Neural crest cell (in vitro differentiated cells): ENCODE measurements around the gene CEBPA. TPM values are rescaled to one million over a fixed set of nuclear protein-coding genes. Genes with fewer than 3 reads are reported as not detected.

ENCODE experiments used
- DNase-seq: peaks from one replicate; pipeline ENCODE4 v3.0.0; 2021; ENCODE audit warnings: low read depth, mixed read lengths, low spot score
- H3K27ac Mint-ChIP-seq: one replicate; pipeline ENCODE4 v1.8.0; 2021; ENCODE audit warnings: mild to moderate bottlenecking, mixed read lengths; ENCODE audit not compliant: unreplicated experiment
- H3K27me3 Mint-ChIP-seq: 2 replicates; pipeline ENCODE4 v1.8.0; 2021; ENCODE audit warnings: low read depth, mild to moderate bottlenecking, mixed read lengths
- H3K36me3 Mint-ChIP-seq: 2 replicates; pipeline ENCODE4 v1.8.0; 2021; ENCODE audit warnings: low read depth, mild to moderate bottlenecking, mixed read lengths
- H3K4me1 Mint-ChIP-seq: 2 replicates; pipeline ENCODE4 v1.8.0; 2021; ENCODE audit warnings: mixed read lengths
- H3K4me3 Mint-ChIP-seq: one replicate; pipeline ENCODE4 v1.8.0; 2021; ENCODE audit warnings: mild to moderate bottlenecking, mixed read lengths
- H3K9me3 Mint-ChIP-seq: 2 replicates; pipeline ENCODE4 v1.8.0; 2021; ENCODE audit warnings: mixed read lengths
- CTCF ChIP-seq: fragments of 200-600 bp; sonication (generic); conservative IDR thresholded peaks from 2 replicates; pipeline ENCODE4 v1.5.0; 2021; ENCODE audit warnings: antibody characterized with exemption, mild to moderate bottlenecking
- total RNA-seq: library from RNA; stranded (reverse); gene quantifications from 2 replicates; pipeline ENCODE4 v1.2.1, GENCODE V29; 2021

The CEBPA gene
- total RNA-seq, 1 donor from 2014 or later: 1.7 TPM

DNA sequence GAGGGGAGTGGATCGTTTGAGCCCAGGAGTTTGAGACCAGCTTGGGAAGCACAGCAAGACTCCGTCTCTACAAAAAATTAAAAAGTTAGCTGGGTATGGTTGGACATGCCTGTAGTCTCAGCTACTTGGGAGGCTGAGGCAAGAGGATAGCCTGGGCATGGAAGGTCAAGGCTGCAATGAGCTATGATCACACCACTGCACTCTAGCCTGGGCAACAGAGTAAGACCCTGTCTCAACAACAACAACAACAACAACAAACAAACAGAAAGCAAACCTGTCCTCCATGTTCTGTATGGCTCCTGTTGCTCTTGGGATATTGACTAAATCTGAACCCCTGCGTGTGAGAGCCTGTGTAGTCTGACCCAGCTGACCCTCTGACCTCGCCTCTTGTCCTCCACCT is 14.9 kb downstream of the CEBPA start:
- TF ChIP-seq CTCF: no peak
- H3K4me1 Mint-ChIP-seq: peaks cover 17% of the 10 kb centered on the region
- no peak overlapping the region for H3K4me3 Mint-ChIP-seq
- peaks cover 12% of the 10 kb centered on the region for H3K27me3 Mint-ChIP-seq
- no peak overlapping the region for H3K27ac Mint-ChIP-seq
- peaks cover 5% of the 10 kb centered on the region for H3K9me3 Mint-ChIP-seq
- no peaks in the 10 kb centered on the region for H3K36me3 Mint-ChIP-seq
- DNase-seq: no peak

DNA sequence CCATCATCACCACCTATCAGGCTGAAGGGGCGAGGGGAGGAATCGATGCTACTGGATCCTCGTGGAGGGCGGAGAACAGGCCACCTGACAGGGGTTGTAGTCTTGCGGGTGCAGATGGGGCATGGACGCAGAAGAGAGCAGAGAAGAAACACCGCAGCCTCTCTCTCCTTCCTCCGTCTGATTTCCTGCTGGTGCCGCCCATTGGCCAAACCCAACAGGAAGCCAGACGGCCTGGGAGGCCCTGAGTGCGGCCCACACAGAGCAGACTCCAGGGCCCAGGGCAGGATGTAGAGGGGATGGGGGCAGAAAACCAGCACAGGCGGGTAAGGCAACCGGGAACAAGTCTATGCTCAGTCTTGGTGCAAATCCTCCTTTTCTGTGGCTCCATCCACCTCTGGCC is 15.4 kb downstream of the CEBPA start:
- Mint-ChIP-seq H3K4me1 (peaks cover 17% of the 10 kb centered on the region), H3K27me3 (peaks cover 12% of the 10 kb centered on the region), H3K36me3 (no peaks in the 10 kb centered on the region), H3K9me3 (peaks cover 5% of the 10 kb centered on the region), H3K27ac (no peak overlapping the region), H3K4me3 (no peak overlapping the region)
- TF ChIP-seq CTCF: no peak
- no peak for DNase-seq

DNA sequence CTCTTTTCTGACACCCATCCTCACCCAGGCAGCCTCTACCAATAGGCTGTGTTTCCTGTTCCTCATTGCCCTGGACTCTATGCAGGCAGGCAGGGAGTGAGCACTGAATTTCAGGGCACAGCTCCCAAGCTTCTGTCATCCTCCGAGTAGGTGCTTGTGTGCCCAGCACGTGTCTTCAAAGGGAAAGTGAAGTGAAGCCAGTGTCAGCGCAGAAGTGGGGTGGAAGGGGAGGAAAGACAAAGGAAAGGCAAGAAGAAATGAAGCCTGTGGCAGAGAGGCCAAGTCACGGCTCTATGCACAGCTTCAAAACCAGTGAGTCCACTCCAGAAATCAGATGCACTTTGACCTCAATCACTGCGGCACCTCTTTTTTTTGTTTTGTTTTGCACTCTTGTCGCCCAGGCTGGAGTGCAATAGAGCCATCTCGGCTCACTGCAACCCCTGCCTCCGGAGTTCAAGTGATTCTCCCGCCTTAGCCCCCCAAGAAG is 16.9 kb downstream of the CEBPA start:
- H3K4me3 Mint-ChIP-seq: no peak overlapping the region
- no peak for DNase-seq
- peaks cover 12% of the 10 kb centered on the region for H3K27me3 Mint-ChIP-seq
- no peak overlapping the region for H3K27ac Mint-ChIP-seq
- H3K4me1 Mint-ChIP-seq: peaks cover 17% of the 10 kb centered on the region
- H3K9me3 Mint-ChIP-seq: peaks cover 5% of the 10 kb centered on the region
- no peak for TF ChIP-seq CTCF
- no peaks in the 10 kb centered on the region for H3K36me3 Mint-ChIP-seq

DNA sequence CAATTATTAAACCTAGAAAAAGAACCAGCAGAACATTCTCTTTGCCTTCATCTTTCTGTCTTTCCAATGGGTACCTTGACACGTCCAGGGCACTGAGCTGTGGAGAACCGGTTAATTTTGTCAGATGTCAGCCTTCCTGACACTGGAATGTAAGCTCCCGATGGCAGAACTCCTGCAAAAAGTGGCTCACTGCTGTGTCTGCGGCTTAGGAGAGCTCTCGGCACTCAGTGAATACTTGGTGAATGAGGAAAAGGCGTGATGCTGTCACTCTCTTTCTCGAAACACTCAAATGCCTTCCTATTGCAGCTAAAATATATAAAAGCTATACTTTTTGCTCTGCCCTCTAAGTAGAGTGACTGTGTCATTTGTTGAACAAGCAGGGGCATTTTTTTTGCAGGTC is 17.6 kb downstream of the CEBPA start:
- no peak for TF ChIP-seq CTCF
- no peak overlapping the region for H3K4me3 Mint-ChIP-seq
- no peak for DNase-seq
- peaks cover 12% of the 10 kb centered on the region for H3K27me3 Mint-ChIP-seq
- peaks cover 22% of the 10 kb centered on the region for H3K4me1 Mint-ChIP-seq
- peaks cover 5% of the 10 kb centered on the region for H3K9me3 Mint-ChIP-seq
- no peak overlapping the region for H3K27ac Mint-ChIP-seq
- H3K36me3 Mint-ChIP-seq: no peaks in the 10 kb centered on the region

GRCh38 chr19:33284146-33284643 is 18.1 kb downstream of the CEBPA start:
- H3K27me3 Mint-ChIP-seq: peaks cover 12% of the 10 kb centered on the region
- DNase-seq: no peak
- H3K9me3 Mint-ChIP-seq: peaks cover 5% of the 10 kb centered on the region
- no peaks in the 10 kb centered on the region for H3K36me3 Mint-ChIP-seq
- no peak overlapping the region for H3K27ac Mint-ChIP-seq
- TF ChIP-seq CTCF: no peak
- H3K4me1 Mint-ChIP-seq: peaks cover 22% of the 10 kb centered on the region
- H3K4me3 Mint-ChIP-seq: no peak overlapping the region
